NCI-H2107 treated with DMSO at 0.1 percent for 48 hours (cell line): ENCODE measurements around the gene CD200.
"Not testable (repeated sequence)": the region's sequence is repeated elsewhere in the genome, so short reads cannot be mapped to it uniquely, and the experiment has no call there.

Experiments
- DNase-seq: peaks from one replicate; lab custom pipeline; 2025; ENCODE audit not compliant: unreplicated experiment; lab: John Stamatoyannopoulos, UW

The CD200 gene

DNA sequence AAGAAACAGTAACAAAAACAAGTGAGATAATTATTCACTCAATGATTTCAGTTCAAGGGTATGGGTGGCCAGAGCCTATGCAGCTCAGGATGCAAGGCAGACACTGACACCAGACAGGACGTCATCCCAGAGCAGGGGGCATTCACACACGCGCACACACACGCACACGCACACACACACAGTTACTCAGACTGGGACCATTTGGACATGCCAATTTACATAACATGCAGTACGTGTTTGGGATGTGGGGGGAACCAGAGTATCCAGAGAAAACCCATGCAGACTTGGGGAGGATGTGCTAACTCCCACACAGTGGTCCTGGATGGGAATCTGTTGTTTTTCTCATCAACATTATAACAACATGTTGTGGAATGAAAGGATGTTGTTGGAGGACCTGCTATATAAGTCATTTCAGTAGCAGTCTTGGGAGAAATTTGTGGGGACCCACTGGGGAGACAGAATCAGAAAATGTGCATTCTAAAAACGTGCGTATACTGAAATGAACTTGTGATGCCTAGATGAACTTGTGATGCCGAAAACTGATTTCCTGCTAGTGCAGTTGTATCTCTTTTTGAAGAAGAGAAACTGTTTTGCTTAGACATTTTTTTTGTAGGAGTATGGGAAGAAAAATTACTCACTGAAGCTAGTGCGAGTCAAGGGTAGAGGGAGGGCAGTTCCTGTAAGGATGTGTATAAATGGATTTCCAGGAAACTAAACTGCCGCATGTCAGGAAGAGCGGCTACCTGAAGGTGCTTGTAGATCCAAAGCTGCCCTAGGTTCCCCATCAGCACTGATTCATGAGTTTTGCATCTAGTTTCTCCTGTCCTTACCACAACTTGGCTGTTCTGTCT lies 25.2 kb downstream of the CD200 start:
- no peak for DNase-seq

DNA sequence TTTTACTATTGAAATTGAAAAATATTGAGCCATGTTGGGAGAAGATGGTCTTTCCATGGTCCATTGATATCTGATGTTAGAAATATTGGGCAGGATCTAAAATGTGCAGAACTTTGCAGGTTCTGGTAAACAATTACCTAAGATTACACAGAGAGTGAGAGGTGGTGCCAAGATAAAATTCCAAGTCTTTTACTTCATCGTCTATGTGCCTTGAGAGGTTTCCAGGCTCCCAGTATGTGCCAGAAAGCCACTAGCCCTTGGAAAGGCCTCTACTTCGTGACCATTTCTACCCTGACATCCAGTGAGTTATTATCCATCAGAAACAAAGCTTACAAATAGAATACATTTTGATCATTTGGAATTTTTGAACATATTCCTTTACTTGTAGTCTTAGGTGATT lies 27.6 kb downstream of the CD200 start:
- DNase-seq: no peak

DNA sequence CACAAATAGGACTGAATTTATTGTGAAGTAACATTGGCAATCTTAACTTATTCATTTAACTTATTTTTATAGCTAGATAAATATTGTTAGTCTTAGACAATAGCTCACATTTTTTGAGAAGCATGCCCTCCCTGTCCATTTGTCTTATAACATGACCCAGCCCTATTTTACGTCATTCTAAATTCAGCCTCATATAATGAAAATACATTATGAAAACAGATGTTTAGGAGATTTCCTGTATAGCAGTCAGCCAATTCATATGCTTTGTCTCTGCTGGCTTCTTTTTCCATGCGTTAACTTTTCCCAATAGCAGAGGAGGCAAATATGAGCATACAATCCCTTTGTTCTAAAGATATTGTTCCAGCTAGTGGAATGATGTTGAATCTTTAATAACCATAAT lies 29.3 kb downstream of the CD200 start:
- DNase-seq: no peak

DNA sequence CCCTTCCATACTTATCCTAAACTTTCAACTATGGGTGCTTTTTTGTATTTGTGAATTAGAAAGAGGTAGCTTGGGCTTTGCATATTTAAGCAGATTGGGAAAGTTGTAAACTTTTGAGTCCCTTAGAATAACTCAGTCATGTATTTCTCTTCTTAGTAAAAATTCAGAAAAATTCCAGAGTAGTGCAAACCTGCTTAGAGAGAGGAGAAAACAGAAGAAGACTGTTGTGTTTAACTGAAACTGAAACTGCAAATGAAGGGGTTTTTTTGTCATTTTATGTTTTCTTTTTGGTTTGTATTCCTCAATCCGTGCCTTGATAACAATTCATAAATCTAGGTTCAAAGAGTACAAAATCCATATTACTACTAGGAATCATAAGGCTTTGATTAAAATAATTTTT lies 31.3 kb downstream of the CD200 start:
- DNase-seq: no peak

DNA sequence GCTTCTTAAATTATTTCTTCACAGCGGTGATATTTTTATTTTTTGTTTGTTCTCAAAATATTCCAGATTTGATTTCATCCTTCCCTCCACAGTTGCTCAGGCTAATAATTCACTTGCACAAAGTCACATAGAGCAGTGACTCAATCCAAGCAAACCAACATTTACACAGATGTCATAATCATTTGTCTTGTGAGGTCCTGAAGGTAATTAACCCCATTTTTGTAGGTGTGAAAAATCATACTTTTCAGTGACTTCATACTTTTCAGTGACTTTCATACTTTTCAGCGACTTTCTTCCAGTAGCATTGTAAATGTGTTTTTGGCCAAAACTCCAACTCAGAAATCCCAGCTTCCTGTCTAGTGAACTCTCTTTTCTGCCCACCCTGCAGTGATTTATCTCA lies 32.1 kb downstream of the CD200 start:
- no peak for DNase-seq

DNA sequence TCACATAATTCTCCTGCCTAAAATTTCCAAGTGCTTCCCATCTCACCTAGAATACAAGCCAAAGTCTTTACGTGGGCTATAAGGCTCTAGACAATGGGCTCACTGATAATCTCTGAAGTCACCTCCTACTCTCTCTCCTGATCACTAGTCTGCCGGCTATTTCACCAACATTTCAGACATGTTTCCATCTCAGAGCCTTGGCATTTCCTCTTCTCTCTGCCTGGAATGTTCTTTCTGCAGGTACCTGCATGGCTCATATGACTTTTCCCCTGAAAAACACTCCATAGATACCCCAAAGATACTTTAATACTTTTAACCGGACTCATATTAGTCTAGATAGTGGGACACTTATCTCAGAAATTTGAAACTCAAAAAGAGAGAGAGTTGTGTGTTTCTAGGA lies 32.7 kb downstream of the CD200 start:
- DNase-seq: no peak

DNA sequence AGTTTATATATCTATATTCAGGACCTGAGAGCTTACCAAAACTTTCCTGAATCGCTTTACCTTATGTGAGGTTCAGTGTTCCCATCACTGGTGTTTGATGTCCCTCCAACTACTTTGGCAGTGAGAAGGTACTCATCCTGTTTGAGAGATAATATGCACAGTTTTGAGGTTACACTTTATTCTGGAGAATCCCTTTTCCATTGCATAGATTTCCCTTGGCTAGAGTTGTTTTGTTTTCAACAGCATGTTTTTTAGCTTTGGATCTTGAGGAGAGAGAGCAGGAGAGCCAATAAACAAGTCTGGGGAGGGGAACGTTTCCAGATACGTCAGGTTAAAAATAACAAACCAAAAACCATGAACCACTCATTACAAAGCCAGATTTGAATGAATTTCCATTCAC lies 33.6 kb downstream of the CD200 start:
- DNase-seq: no peak

DNA sequence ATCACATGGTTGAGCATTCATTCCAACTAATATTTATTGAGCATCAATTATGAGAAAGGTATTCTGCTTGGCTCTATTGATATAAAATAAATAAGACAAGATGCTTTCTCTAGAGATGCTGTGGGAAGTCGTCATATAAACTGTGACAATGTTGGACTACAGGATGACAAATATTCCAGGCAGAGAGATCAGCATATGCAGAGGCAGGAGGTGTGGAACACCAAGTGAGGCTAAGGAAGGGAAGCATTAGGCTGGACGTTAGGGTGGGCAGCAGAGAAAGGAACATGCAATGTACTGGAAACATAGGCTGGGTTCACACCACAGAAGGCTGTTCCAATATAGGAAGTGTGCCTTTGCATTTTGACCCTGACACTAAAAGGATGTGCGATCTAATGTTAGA lies 38.6 kb downstream of the CD200 start:
- no peak for DNase-seq

DNA sequence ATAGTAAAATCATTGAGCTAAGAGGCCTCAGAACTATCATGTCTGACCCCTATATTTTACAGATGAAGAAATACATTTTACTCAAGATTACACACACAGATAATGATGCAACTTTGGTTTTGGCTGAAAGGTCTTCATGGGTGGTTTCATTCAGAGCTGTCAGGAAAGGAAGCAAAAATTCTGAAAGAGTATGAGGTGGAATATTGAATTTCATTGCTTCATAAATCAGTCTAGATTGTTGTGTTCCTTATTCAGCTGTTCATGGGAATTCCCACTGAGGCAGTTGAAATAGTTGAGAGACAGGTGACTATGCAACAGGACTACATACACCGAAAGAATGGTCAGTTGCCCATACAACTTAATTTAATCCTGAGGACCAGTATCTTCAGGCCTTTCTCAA lies 39.4 kb downstream of the CD200 start:
- no peak for DNase-seq

DNA sequence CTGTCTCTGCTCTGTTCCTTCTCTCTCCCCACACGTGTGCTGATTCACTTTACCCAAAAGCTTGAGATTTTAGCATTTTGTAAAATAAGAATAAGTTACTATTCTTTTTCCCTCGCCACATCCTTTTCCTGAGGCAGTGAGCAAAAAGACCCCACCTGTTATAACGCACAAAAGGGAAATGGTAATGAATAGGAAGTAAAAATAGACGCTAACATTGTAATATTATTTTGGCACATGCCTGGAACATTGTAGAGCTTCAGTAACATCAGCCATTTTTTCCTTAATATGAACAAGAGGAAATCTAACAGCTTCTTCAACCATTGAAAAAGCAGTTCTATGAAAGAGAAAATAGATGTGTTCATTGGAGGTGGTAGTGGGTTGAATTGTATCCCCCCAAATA lies 40.5 kb downstream of the CD200 start:
- no peak for DNase-seq

DNA sequence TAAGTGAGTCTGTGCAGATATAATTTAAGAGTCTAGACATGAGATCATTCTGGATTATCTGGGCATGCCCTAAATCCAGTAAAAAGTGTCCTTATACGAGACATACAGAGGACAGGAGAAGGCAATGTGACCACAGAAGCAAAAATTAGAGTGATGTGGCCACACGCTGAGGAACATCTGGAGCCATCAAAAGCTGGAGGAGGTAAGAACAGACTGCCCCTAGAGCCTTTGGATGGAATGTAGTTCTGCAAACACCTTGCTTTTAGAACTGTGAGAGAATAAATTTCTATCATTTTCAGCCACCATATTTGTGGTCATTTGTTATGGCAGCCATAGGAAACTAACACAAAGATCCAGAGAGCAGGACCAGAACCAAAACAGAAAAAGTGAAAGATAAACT lies 41.0 kb downstream of the CD200 start:
- DNase-seq: no peak

DNA sequence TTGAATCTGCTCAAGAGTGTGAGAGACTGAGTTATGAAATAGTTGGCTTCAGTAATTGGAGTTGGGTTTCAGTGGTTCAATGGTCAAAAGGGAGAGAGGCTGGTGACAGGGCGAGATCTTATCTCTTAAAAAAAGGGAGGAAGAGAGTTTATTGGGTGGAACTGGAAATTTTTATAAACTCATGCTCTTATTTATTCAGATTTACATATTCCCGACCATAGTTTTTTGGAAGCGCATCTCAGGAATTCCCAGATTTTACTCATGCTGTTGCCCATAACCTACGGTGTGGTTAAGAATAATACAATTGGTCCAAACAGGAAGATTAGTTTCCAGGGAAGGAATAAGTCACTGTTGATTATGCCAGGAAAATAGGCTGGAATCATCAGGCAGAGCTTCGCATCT lies 41.4 kb downstream of the CD200 start:
- no peak for DNase-seq

DNA sequence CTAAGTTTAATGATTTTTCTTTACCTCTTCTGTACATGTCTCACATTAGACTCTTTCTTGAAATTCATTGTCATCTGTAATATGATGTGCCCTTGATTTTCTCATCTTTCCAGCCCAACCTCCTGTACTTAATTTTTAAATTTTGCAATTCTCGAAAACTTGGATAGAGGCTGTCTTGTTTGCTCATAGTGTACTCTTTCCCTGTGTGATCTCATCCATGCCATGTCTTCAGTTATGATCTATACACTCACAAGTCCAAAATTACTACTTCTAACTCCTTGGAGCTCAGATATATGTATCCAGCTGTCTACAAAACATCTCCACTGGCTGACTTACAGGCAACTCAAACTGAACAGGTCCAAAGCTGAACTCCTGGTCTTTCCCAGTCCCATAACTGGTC lies 42.2 kb downstream of the CD200 start:
- DNase-seq: no peak

DNA sequence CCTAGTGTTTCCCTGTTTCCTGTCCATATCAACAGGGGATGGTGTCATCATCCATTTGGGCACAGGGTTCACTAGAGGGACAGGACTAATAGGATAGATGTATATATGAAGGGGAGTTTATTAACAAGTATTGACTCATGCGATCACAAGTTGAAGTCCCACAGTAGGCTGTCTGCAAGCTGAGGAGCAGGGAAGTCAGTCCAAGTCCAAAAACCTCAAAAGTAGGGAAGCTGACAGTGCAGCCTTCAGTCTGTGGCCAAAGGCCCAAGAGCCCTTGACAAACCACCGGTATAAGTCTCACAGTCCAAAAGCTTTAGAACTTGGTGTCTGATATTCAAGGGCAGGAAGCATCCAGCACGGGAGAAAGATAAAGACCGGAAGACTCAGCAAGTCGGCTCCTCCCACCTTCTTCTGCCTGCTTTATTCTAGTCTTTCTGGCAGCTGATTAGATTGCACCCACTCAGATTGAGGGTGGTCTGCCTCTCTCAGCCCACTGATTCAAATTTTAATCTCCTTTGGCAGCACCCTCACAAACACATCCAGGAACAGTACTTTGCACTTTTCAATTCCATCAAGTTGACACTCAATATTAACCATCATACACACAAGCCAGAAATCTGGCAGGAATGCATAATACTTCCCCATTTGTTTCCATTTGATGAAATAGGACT lies 43.4 kb downstream of the CD200 start:
- no peak for DNase-seq

DNA sequence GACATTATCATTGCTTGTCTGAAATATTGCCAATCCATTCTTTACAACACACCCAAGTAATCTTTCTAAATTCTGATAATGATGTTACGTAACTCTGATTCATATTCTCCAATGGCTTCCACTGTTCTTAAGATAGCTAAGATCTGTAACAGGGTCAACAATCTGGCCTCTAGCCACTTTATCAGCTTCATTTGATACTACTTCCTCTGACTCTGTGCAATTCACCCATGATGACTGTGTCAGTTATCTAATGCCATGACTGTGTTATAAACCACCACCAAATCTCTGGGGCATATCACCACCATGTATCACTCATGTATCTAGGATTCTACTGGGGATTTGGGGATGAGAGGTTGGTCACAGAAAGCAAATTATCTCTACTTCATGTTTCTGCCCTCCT lies 44.0 kb downstream of the CD200 start:
- DNase-seq: no peak

DNA sequence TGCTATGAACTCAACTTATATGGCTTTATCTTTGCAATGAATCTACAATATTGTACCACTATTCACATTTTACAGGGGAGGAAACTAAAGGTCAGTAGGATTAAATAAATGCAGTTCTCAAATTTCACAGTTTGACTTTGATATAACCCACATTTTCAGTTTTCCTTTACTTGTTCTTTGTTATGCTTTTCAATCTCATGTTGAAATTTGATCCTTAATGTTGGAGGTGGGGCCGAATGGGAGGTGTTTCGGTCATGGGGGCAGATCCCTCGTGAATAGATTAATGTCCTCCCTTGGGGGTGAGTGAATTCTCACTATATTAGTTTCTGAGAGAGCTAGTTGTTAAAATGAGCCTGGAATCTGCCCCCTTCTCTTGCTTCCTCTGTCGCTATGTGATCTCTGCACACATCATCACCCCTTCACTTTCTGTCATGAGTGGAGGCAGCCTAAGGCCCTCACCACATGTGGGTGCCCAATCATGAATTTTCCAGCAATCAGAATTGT lies 44.7 kb downstream of the CD200 start:
- DNase-seq: no peak

DNA sequence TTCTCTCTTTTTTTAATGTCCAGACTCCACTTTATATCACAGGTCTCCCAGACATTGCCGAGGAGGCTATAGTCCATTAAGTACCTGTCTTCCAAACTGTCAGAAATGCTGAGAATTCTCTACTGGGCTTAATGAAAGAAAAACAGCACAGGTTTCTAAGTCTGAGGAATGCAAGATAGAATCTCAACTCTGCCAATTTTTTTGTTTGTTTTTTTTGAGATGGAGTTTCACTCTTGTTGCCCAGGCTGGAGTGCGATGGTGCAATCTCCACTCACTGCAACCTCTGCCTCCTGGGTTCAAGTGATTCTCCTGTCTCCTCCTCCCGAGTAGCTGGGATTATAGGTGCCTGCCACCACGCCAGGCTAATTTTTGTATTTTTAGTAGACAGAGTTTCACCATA lies 45.4 kb downstream of the CD200 start:
- DNase-seq: not testable (repeated sequence)

DNA sequence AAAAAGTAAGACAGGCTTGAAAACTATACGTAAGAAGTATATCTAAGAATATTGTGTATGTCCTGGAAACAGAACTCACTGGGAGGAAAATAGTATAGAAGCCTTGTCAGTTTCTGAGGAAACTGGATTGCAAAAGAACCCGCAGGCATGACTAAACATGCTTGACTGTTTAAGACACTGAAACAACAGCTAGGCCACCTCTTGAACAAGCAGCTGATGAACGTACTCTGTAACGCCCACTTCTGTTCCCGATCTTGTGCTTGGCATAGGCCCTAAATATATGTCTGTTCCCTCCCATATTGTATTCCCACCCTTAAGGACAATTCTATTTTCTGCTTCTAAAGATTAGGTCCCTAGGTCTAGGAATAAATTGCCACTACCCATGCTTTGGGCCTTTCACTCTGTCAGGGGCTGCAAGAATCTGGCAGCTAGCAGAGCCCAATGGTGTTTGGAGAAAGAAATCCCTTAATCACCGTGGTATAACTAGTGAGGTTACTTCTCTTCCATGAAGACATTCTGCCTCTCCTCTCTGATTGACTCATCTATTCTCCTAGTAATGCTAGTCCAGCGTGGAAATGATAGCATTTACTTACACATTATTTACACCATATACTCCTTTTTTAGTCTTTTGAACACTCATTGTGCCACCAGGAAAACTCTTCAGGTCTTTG lies 46.2 kb downstream of the CD200 start:
- no peak for DNase-seq

DNA sequence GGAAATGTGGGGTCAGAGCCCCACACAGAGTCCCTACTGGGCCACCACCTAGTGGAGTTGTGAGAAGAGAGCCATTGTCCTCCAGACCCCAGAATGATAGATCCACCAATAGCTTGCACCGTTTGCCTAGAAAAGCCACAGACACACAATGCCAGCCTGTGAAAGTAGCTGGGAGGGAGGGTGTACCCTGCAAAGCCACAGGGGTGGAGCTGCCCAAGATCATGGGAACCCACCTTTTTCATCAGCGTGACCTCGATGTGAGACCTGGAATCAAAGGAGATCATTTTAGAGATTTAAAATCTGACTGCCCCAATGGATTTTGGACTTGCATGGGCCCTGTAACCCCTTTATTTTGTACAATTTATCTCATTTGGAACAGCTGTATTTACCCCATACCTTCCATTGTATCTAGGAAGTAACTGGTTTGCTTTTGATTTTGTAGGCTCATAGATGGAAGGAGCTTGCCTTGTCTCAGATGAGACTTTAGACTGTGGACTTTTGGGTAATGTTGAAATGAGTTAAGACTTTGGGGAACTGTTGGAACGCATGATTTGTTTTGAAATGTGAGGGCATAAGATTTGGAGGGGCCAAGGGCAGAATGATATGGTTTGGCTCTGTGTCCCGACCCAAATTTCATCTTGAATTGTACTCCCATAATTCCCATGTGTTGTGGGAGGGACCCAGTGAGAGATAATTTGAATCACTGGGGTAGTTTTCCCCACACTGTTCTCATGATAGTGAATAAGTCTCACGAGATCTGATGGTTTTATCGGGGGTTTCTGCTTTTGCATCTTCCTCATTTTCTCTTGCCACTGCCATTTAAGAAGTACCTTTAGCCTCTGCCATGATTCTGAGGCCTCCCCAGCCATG lies 49.0 kb downstream of the CD200 start:
- no peak for DNase-seq

DNA sequence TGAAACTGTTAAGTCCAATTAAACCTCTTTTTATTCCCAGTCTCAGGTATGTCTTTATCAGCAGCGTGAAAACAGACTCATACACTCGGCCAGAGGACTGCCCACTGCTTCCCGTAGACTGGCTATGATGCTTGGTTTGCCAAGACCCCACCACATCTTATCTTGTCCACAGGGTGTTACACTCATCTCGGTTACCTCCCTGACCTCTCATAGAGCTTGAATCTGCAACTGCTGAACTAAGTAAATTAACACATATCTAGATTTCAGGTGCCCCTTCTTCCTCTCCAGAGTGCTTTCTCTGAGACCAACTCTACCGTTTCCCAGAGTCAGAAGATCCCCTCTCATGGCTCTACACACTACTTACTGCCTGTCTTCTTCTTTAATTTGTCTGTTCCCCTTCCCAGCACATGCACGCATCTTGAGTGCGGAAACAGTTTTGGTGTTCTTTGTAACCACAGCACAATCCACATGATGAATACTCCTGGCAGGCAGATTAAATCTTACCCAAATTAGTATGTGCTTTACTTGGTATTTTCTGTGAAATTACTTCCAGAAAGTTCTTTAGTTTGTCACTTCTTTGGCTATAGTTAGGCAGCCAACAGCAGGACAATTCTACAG lies 49.7 kb downstream of the CD200 start:
- no peak for DNase-seq

DNA sequence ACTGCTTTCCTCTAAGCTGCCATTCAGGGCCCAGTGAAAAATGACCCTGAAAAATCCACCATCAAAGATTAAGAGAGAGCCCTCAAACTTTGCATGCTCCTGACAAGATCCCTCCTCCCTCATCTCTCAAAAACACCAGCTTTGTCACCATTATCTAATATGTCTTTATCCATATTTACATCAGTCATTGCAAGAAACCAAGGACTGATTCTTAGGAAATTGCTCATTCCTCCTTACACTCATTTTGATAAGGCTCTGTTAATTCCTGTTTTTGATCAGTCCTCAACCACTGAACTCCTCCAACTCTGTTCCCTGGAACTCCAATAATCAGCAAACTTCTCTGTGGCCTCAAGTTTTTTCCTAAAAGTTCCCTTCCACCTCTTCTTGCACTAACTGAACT lies 51.8 kb downstream of the CD200 start:
- DNase-seq: no peak
